ENCODE results near the gene THOC6.
"Not testable (repeated sequence)": the region's sequence is repeated elsewhere in the genome, so short reads cannot be mapped to it uniquely, and the experiment has no call there.

The THOC6 gene

DNA sequence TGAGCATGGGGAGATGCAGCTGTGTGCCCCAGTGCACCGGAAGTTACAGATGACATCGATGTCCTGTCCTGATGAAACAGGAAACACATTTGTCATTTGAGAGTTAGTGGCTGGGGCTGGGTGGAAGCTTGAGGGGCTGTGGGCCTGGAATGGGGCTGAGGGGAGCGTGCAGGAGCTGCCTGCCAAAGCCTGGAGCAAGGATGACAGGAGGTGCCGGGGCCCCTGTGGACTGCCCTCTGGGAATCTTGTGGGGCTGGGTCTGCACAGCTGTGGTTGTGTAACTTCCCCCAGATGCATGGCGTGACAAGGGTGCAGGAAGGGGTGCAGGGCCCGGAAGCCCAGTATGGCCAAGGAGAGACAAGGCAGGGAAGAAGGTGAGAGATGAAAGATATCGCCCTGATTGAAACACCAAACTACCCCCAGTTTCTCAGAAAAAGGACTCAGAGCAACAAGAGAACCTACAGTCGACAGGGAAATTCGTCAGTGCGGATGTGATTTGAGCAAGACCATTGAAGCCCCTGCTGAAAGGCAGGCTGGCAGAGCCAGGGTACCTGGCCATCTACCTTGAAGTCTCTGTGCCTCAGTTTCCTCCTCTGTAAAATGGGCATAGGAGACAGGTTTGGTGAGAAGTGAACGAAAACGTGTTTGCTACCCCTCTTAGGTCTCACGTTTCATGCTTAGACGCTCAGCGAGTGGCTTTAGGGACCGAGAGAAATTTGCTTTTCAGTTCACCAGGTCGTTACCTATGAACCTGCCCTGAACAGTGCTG lies 31.3 kb downstream of the THOC6 start:
- DNase-seq (ENCODE audit: low read depth in 2 of 2): no peak

DNA sequence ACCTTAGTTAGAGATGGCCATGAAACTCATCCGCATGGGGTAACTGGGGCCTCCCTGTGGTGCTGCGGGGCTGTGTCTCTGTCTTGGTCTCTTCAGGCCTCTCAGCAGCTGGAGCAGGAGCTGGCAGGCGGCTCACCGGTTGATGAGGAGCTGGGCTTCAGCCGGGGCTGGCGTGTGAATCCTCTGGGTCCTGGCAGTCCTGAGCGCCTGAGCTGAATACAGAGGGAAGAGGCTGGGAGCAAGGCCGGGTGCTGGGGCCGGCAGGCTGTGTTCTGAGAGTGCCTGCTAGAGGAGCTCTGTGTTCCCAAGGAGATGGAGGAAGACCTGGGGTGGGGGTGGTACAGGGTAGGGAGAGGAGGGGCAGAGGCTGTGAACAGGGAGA lies 31.9 kb downstream of the THOC6 start:
- not testable (repeated sequence) for DNase-seq (ENCODE audit: low read depth in 2 of 2)

DNA sequence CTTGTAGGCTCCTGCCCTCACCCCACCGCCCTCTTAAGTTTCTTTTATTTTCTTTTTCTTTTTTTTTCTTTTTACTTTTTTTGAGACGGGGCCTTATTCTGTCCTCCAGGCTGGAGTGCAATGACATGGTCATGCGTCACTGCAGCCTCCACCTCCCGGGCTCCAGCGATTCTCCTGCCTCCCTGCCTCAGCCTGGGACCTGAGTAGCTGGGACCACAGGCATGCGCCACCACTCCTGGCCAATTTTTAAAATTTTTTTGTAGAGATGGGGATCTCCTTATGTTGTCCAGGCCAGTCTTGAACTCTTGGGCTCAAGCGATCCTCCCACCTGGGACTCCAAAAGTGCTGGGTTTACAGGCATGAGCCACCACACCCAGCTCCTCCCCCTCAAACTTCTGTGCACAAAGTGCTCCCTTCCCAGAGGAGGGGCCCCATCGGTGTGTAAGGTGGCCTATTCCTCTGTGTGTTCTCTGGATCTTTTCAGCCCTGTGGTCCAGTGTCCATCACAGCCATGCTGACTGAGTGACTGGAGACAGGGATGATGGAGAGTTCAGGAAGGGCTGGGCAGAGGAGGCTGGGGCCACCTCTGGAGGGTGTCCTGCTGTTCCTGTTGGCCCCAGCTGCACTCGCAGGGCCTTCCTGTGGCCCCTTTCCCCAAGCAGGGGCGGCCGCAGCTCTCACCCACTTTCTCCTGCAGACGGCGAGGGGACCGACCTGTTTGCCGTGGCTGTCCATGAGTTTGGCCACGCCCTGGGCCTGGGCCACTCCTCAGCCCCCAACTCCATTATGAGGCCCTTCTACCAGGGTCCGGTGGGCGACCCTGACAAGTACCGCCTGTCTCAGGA lies 32.7 kb downstream of the THOC6 start:
- no peak for DNase-seq (ENCODE audit: low read depth in 2 of 2)

DNA sequence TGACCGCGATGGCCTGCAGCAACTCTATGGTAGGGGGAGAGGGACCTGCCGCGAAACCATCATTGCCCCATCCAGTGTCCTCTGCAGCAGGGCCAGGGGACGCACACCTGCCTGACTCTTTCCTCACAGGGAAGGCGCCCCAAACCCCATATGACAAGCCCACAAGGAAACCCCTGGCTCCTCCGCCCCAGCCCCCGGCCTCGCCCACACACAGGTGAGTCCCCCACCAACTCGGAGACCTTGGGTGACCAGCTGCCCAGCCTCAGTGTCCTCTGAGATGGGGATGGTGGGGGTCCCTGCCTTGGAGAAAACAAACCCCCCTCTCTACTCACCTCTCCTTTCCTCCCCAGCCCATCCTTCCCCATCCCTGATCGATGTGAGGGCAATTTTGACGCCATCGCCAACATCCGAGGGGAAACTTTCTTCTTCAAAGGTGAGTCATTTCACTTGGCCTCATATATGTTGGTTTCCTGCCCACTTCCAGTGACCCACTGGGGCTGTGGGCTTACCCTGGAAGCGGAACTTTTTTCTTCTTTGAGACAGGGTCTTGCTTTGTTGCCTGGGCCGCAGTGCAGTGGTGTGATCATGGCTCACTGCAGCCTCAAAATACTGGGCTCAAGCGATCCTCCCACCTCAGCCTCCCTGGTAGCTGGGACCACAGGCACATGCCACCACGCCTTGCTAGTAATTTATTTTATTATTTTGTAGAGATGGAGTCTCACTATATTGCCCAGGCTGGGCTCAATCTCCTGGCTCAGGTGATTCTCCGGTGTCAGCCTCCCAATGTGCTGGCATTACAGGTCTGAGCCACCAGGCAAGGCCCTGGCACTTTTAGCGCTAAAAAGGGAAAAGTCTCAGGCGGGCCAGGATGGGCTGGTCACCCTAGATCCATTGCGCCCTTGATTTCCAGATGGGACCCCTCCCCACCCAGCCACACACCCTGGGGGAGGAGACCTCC lies 33.6 kb downstream of the THOC6 start:
- no peak for DNase-seq (ENCODE audit: low read depth in 2 of 2)

DNA sequence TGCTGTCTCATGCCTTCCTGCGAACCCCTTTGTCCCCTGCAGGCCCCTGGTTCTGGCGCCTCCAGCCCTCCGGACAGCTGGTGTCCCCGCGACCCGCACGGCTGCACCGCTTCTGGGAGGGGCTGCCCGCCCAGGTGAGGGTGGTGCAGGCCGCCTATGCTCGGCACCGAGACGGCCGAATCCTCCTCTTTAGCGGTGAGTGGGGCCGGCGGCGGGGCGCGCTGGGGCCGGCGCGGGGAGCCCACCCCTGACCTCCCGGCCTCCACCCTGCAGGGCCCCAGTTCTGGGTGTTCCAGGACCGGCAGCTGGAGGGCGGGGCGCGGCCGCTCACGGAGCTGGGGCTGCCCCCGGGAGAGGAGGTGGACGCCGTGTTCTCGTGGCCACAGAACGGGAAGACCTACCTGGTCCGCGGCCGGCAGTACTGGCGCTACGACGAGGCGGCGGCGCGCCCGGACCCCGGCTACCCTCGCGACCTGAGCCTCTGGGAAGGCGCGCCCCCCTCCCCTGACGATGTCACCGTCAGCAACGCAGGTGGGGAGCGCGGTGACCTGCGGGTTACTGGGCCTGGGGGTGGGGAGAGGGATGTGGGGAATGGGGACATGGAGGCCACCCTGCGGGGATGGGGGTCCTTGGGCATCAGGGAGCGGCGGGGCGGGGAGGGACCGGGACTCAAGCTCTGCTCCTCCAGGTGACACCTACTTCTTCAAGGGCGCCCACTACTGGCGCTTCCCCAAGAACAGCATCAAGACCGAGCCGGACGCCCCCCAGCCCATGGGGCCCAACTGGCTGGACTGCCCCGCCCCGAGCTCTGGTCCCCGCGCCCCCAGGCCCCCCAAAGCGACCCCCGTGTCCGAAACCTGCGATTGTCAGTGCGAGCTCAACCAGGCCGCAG lies 34.5 kb downstream of the THOC6 start:
- peak in 1 of 2 donors; percentile 14 for DNase-seq (ENCODE audit: low read depth in 2 of 2)

DNA sequence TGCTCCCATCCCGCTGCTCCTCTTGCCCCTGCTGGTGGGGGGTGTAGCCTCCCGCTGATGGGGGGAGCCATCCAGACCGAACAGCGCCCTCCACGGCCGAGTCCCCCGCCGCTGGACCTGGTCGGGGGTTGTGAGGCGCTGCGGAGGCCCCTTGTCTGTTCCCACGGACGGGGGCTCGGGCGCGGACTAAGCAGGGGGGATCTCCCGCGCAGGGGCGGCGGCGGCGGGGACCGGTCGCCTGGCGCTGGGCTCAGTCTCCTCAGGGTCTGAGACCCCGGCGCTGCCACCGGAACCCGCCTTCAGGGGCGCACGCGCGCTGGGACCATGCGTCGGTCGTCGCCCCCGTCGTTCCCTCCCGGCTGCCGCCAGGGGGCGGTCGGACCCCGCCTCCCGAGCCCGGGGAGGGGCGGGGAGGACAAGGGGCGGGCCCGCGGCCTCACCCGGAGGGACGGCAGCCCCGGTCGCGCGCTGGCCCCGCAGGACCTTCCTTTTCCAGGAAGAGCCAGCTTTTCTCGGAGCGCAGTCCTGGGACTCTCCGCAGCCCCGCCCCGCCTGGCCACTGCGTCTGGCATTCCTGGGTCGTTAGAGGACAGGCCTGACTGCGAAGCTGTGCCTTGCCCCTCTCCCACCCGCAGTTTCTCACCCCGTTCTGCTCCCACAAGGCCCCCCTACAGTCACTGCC lies 35.3 kb downstream of the THOC6 start:
- DNase-seq (ENCODE audit: low read depth in 2 of 2): peak; percentile 77 to 83

DNA sequence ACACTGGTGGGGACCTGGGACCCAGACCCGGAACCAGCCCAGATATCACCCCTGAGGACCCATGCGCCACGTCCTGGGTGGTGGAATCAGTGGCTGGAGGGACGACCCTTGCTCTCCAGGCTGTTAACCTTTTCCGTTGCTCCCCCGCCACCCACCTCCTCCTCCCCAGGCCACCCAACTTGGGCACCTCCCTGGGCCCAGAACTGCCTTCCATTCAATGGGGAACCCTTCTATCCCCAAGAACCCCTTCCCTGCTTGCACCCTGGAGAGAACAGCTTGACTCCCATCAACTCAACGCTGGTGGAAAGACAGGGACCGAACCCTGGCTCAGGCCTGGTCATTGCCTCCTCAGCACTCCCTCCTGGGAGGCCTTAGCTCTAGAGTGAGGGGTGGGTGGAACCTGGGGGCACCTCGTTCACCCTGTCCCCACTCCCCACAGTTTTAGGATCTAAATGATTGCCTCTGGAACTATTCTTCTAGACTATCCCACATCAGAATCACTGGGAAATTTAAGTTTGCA lies 35.9 kb downstream of the THOC6 start:
- no peak for DNase-seq (ENCODE audit: low read depth in 2 of 2)

DNA sequence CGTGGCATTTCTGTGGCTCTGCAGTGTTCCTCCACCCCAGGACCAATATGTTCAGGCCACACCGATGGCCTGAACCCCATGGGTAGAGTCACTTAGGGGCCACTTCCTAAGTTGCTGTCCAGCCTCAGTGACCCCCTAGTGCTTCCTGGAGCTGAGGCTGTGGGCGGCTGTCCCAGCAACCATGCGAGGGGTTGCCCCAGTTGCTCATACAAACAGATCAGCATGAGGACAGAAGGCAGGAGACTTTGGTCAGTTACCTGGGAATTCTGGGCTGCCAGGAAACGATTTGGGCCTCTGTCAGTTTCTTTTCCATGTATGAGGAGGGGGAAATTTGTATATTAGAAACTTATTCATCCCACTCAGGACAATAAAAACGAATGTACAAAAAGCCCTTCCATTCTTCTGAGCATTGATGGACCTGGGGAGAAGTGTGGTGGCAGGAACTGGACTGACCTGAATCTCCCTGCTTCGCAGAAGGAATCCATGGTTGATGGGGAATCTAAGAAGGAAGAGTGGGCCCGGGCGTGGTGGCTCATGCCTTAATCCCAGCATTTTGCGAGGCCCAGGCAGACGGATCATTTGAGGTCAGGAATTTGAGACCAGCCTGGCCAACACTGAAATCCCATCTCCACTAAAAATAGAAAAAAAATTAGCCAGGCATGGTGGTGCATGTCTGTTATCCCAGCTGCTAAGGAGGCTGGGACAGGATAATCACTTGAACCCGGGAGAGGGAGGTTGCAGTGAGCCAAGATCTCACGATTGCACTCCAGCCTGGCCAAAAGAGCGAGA lies 36.7 kb downstream of the THOC6 start:
- no peak for DNase-seq (ENCODE audit: low read depth in 2 of 2)

DNA sequence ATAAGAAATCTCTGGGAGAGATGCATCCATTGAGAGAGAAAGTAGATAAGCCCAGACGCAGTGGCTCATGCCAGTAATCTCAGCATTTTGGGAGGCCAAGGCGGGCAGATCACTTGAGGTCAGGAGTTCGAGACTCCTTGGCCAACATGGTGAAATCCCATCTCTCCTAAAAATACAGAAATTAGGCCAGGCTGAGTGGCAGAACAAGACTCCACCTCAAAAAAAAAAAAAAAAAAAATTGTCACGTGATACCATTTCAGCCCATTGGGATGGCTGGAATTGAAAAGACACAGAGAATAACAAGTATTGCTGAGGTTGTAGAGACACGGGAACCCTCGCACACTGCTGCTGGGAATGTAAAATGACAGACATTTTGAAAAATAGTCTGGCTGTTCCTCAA lies 38.7 kb downstream of the THOC6 start:
- no peak for DNase-seq (ENCODE audit: low read depth in 2 of 2)

DNA sequence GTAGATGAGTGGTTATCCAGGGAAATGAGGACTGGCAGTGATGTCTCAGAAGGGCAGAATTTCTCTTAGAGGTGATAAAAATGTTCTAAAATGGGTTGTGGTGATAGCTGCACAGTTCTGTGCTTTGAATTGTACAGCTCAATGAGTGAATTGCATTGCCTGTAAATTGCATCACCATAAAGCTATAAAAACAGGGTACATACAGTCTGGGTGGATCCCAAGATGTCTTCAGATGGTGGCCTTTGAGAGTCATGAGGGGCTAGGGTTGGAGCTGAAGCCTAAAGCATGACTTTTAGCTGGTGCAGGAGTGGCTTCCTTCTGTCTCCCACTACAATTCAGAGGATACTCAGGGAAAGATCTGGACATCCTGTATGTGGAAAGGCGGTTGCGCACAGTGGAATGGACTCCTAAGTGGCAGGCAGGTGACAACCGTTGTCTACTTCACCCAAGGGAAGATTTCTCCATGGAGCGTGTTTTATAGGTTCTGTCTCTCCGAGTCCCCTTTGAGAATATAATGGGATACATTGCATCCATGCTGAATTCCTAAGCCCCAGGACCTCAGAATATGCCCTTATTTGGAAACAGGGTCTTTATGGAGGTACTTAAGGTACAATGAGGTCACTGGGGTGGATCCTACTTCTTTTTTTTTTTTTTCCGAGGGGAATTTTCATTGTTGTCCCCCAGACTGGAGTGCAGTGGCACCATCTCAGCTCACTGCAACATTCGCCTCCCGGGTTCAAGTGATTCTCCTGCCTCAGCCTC lies 40.0 kb downstream of the THOC6 start:
- DNase-seq (ENCODE audit: low read depth in 2 of 2): no peak

DNA sequence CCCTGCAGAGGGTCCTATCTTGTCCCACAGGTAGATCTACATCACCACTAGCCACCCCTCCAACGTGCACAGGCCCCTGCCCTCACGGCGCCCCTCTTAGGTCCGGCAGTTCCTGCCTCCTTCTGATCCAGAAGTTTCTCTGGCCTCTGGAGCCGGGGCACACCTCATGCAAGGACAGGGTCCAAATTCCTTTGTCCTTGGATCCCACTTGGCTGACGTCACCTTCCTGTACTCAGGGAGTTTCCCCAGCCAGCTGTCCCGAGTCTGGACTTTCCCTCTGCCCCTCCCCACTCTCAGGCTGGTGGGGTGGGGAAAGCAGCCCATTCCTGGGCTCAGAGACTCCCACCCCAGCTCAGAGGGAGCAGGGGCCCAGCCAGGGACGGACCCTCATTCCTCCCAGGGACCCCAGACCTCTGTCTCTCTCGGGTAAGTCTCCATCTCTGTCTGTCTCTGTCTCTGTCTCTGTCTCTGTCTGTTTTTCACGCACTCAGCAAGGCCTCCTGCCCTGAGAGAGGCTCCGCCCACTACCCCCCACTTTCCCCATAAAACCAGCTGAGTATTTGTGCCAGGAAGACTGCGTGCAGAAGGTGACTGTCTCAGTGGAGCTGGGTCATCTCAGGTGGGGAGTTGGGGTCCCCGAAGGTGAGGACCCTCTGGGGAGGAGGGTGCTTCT lies 41.4 kb downstream of the THOC6 start, which contains the start of gene IL32:
IL32 (plus strand) TSS at position 572 of the 673 bp plus-strand sequence. CDS start 172 bp downstream, outside the sequence.
- peak; percentile 34 to 43 for DNase-seq (ENCODE audit: low read depth in 2 of 2)

DNA sequence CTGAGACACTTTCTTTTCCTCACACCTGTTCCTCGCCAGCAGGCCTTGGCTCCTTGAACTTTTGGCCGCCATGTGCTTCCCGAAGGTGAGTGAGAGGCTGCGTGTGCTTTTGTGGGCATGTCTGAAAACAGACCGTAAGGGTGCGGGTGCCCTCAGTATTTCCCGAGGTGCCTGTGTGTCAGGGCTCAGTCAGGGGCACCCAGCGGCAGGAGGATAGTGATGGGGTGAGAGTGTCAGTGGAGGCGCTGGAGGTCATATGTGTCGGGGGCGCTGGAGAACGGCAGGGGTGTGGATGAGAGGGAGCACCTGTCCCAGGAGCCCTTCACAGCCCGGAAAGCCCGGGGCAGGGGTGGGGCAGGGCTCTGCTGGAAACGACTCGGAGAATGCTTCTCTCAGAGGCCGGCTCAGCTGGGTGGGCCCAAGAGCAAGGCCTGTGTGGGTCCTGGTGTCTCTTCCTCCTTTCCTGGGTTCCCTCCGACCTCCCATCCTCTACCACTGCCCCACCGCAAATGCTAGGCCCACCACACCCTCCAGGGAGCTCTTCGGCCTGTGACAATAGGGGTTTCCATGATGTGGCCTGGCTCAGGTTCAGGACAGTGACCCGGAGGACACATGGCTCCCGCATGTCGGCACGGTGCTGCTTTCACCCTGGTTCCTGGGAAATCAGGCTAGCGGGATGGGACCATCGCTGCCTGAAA lies 42.1 kb downstream of the THOC6 start:
- DNase-seq (ENCODE audit: low read depth in 2 of 2): no peak

DNA sequence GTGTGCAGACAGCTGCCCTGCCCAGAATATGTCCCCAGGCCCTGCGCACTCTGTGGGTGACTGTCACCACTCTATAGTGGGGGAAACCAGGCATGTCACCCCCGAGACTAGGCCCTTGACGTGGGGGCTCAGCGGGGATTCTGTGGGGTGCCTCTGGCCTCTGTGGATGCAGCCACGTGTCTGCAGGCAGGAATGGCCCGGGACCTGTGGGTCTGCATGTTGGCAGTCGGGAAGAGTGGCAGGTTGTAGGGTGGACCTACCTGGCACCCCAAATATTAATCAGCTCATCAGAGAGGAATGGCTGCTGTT lies 42.6 kb downstream of the THOC6 start:
- no peak for DNase-seq (ENCODE audit: low read depth in 2 of 2)

DNA sequence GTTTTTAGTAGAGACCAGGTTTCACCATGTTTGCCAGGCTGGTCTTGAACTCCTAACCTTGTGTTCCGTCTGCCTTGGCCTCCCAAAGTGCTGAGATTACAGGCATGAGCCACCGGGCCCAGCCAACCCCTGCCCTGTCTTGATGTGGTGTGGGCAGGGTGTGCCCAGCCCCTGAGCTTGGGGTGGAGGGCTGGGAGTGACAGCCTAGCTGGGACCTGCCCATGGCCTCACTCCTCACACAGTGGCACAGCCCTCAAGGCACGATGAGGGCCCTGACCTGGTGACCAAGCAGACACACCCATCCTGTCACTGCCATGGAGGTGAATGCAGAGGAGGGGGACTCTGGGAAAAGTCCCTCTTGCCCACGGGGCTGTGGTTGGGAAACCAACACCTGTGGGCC lies 44.7 kb downstream of the THOC6 start:
- no peak for DNase-seq (ENCODE audit: low read depth in 2 of 2)

DNA sequence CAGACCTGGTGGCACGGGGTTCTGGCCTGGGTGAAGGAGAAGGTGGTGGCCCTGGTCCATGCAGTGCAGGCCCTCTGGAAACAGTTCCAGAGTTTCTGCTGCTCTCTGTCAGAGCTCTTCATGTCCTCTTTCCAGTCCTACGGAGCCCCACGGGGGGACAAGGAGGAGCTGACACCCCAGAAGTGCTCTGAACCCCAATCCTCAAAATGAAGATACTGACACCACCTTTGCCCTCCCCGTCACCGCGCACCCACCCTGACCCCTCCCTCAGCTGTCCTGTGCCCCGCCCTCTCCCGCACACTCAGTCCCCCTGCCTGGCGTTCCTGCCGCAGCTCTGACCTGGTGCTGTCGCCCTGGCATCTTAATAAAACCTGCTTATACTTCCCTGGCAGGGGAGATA lies 45.3 kb downstream of the THOC6 start:
- not testable (repeated sequence) for DNase-seq (ENCODE audit: low read depth in 2 of 2)

DNA sequence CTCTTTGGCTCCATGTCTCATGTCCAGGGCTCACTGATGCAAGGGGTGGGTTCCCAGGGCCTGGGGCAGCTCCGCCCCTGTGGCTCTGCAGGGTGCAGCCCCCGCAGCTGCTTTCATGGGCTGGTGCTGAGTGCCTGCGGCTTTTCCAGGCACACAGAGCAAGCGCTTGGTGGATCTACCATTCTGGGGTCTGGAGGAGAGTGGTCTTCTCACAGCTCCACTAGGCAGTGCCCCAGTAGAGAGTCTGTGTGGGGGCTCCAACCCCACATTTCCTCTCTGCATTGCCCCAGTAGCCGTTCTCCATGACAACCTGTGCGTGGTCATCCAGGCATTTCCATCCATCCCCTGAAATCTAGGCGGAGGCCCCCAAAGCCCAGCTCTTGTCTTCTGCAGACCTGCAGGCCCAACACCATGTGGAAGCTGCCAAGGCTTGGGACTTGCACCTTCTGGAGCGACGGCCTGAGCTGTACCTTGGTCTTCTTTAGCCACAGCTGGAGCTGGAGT lies 46.8 kb downstream of the THOC6 start:
- no peak for DNase-seq (ENCODE audit: low read depth in 2 of 2)

DNA sequence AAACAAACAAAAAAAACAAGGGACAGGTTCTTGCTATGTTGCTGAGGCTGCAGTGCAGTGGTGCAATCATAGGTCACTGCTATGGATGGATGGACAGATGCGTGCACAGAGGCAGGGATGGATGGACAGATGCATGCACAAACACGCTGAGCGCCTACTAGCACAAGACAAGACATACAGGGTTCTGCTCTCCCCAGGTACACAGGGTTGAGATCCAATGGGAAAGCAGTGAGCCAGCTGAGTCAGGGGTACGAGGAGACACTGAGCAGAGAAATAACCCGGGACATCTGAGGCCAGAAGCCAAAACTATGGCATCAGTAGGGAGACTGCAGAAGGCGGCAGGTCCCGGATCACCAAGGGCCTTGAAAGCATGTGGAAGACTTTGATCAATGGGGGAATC lies 47.8 kb downstream of the THOC6 start:
- DNase-seq (ENCODE audit: low read depth in 2 of 2): no peak
